Thymus (tissue), 11 donors: ENCODE results near the gene MRPL34. TPM values are rescaled to one million over a fixed set of nuclear protein-coding genes. Genes with fewer than 3 reads are reported as not detected.
"Not testable (repeated sequence)": the region's sequence is repeated elsewhere in the genome, so short reads cannot be mapped to it uniquely, and the experiment has no call there.

Experiments used
- DNase-seq, 9 donors: peaks; one replicate each; pipeline ENCODE4 v3.0.0-alpha.2; 2013; ENCODE audit warnings: low spot score in 9 of 9, low read depth in 6 of 9, missing footprints in 1 of 9
- H3K27ac ChIP-seq, 2 donors: one replicate each; pipeline ENCODE4 v1.5.1; 2013; ENCODE audit warnings: control low read depth in 1 of 2, low read depth in 1 of 2, low read length in 1 of 2, mild to moderate bottlenecking in 1 of 2, moderate library complexity in 1 of 2
- H3K27me3 ChIP-seq, 2 donors: one replicate each; pipeline ENCODE4 v1.5.1; 2013; ENCODE audit warnings: low read length in 1 of 2; ENCODE audit not compliant: control insufficient read depth in 2 of 2, insufficient read depth in 1 of 2
- H3K36me3 ChIP-seq, 2 donors: one replicate each; pipeline ENCODE4 v1.5.1; 2013; ENCODE audit warnings: low read length in 1 of 2, mild to moderate bottlenecking in 1 of 2, moderate library complexity in 1 of 2; ENCODE audit not compliant: control insufficient read depth in 2 of 2, insufficient read depth in 2 of 2
- H3K4me1 ChIP-seq, 2 donors: one replicate each; pipeline ENCODE4 v1.5.1; 2013; ENCODE audit warnings: low read length in 2 of 2; ENCODE audit not compliant: control insufficient read depth in 2 of 2, insufficient read depth in 2 of 2
- H3K4me3 ChIP-seq, 2 donors: one replicate each; pipeline ENCODE4 v1.5.1; 2013; ENCODE audit warnings: low read length in 2 of 2, control low read depth in 1 of 2, mild to moderate bottlenecking in 1 of 2
- H3K9me3 ChIP-seq, 2 donors: one replicate each; pipeline ENCODE4 v1.5.1; 2013; ENCODE audit warnings: low read length in 1 of 2, mild to moderate bottlenecking in 1 of 2; ENCODE audit not compliant: control insufficient read depth in 2 of 2, insufficient read depth in 1 of 2
- WGBS: extraction: QIAGEN DNeasy Blood & Tissue Kit; methylation state at CpG from one replicate; pipeline ENCODE4 v1.1.7; 2013; 5-methylcytosine and 5-hydroxymethylcytosine counted together
- polyA plus RNA-seq: library from polyadenylated mRNA; stranded (reverse); fragments of 200-250 nt; gene quantifications from one replicate; pipeline ENCODE4 v1.2.3, GENCODE V29; 2013
- total RNA-seq: library from RNA; stranded (reverse); fragments of 120-200 nt; gene quantifications from one replicate; pipeline ENCODE4 v1.2.4, GENCODE V29; 2013
- donor health status: healthy.

MRPL34 gene
- total and polyA plus RNA-seq, 2 donors = 78.3 to 123 TPM

- Histone ChIP-seq H3K36me3 (peaks cover 5 to 8% of the 10 kb centered on the region in 2 donors), H3K4me3 (no peak within 1 kb of the TSS), H3K27me3 (no peaks in the 10 kb centered on the region), H3K27ac (no peak within 1 kb of the TSS), H3K9me3 (peaks cover 1 to 11% of the 10 kb centered on the region in 2 donors), H3K4me1 (peaks cover 7 to 26% of the 10 kb centered on the region in 2 donors)
- peak in 1 of 9 donors; percentile 38 for DNase-seq
- WGBS = 60% methylated on average over 5 of the region's 5 CpGs
Observed at GRCh38 chr19:17264641-17264979, 41.1 kb upstream of the MRPL34 start, which contains the start of gene USHBP1. TSS of gene USHBP1 (minus strand) at chr19:17264745. CDS start at chr19:17264299, 446 bp downstream.

DNA sequence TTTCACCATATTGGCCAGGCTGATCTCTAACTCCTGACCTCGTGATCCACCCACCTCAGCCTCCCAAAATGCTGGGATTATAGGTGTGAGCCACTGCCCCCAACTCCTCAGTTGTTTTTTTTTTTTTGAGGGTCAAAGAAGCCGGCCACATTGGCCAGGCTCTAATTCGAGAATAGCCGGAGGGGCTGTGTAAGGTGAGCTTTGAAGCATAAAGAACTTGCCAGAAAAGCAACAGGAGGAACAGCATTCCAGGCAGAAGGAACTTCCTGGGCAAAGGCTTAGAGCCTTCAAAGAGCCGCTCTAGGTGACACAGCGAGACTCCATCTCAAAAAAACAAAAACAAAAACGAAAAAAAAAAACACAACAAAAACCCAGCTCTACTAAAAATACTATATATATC is 39.6 kb upstream of the MRPL34 start:
- Histone ChIP-seq H3K4me3 (no peak overlapping the region), H3K9me3 (no peaks in the 10 kb centered on the region), H3K27ac (no peak overlapping the region), H3K36me3 (peaks cover 5 to 16% of the 10 kb centered on the region in 2 donors), H3K4me1 (peaks cover 7 to 26% of the 10 kb centered on the region in 2 donors), H3K27me3 (no peaks in the 10 kb centered on the region)
- no peak for DNase-seq
- WGBS = 95% methylated on average over 7 of the region's 7 CpGs

GRCh38 chr19:17266589-17266974 is 39.1 kb upstream of the MRPL34 start:
- H3K27ac ChIP-seq = peak overlapping the region; percentile 47 to 77
- no peaks in the 10 kb centered on the region for H3K27me3 ChIP-seq
- WGBS = 47% methylated on average over 12 of the region's 12 CpGs
- DNase-seq = no peak
- H3K4me3 ChIP-seq = no peak overlapping the region
- H3K9me3 ChIP-seq = no peaks in the 10 kb centered on the region
- peaks cover 9 to 21% of the 10 kb centered on the region in 2 donors for H3K36me3 ChIP-seq
- peaks cover 7 to 26% of the 10 kb centered on the region in 2 donors for H3K4me1 ChIP-seq

- H3K27me3 ChIP-seq = no peaks in the 10 kb centered on the region
- peaks cover 15 to 27% of the 10 kb centered on the region in 2 donors for H3K36me3 ChIP-seq
- peaks cover 7 to 26% of the 10 kb centered on the region in 2 donors for H3K4me1 ChIP-seq
- no peaks in the 10 kb centered on the region for H3K9me3 ChIP-seq
- WGBS = under 1% methylated on average over 27 of the region's 27 CpGs
- DNase-seq = peak; percentile 93 to 99 (median 97)
- peak within 1 kb of the TSS; percentile 77 to 90 for H3K27ac ChIP-seq
- H3K4me3 ChIP-seq = peak within 1 kb of the TSS; percentile 78 to 95
Observed at GRCh38 chr19:17266975-17267788, 38.5 kb upstream of the MRPL34 start, which contains the start of gene BABAM1. TSS of gene BABAM1 (plus strand) at chr19:17267443. CDS start at chr19:17268807, 1,364 bp downstream.

DNA sequence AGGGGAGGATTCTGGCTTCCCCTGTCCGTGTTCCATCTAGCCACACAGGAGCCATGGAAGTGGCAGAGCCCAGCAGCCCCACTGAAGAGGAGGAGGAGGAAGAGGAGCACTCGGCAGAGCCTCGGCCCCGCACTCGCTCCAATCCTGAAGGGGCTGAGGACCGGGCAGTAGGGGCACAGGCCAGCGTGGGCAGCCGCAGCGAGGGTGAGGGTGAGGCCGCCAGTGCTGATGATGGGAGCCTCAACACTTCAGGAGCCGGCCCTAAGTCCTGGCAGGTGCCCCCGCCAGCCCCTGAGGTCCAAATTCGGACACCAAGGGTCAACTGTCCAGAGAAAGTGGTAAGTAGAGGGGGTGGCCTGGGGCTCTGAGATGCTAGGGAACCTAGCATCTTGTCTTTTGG is 36.9 kb upstream of the MRPL34 start:
- Histone ChIP-seq H3K36me3 (peaks cover 20 to 36% of the 10 kb centered on the region in 2 donors), H3K4me1 (peaks cover 7 to 26% of the 10 kb centered on the region in 2 donors), H3K9me3 (no peaks in the 10 kb centered on the region), H3K4me3 (no peak overlapping the region), H3K27ac (no peak overlapping the region), H3K27me3 (no peaks in the 10 kb centered on the region)
- DNase-seq = no peak
- WGBS = 98% methylated on average over 13 of the region's 13 CpGs

GRCh38 chr19:17274892-17275291 is 30.8 kb upstream of the MRPL34 start:
- H3K36me3 ChIP-seq = peaks cover 56 to 77% of the 10 kb centered on the region in 2 donors
- not testable (repeated sequence) for H3K27ac ChIP-seq, DNase-seq, H3K4me3 ChIP-seq, H3K27me3 ChIP-seq, H3K9me3 ChIP-seq, H3K4me1 ChIP-seq
- 99% methylated on average over 3 of the region's 3 CpGs for WGBS

- 97% methylated on average over 19 of the region's 19 CpGs for WGBS
- Histone ChIP-seq H3K36me3 (peaks cover 56 to 73% of the 10 kb centered on the region in 2 donors), H3K4me1 (no peaks in the 10 kb centered on the region), H3K27ac (no peak overlapping the region), H3K4me3 (no peak overlapping the region), H3K9me3 (no peaks in the 10 kb centered on the region), H3K27me3 (no peaks in the 10 kb centered on the region)
- no peak for DNase-seq
Observed at GRCh38 chr19:17275441-17276175, 30.1 kb upstream of the MRPL34 start.

GRCh38 chr19:17279436-17279835 is 26.2 kb upstream of the MRPL34 start:
- Histone ChIP-seq H3K36me3 (peaks cover 34 to 48% of the 10 kb centered on the region in 2 donors), H3K9me3 (no peaks in the 10 kb centered on the region), H3K27me3 (peaks cover 0 to 15% of the 10 kb centered on the region in 2 donors), H3K4me3 (no peak overlapping the region), H3K4me1 (peaks cover 3 to 16% of the 10 kb centered on the region in 2 donors), H3K27ac (no peak overlapping the region)
- WGBS = 96% methylated on average over 3 of the region's 3 CpGs
- no peak for DNase-seq
